ENCODE results near the gene ACER2. TPM values are rescaled to one million over a fixed set of nuclear protein-coding genes. Genes with fewer than 3 reads are reported as not detected.
"Not testable (repeated sequence)": the region's sequence is repeated elsewhere in the genome, so short reads cannot be mapped to it uniquely, and the experiment has no call there.

The ACER2 gene
- polyA plus RNA-seq, 1 experiment: 1.4 TPM

GRCh38 chr9:19429595-19429994 is 20.8 kb downstream of the ACER2 start:
- CTCF ChIA-PET: interaction anchor here (1.0 to 1.8 kb wide), 4 partner anchors 17 to 41 kb away, joined by 3 to 8 read pairs (median 5); no protein-coding TSS in a partner anchor
- no peaks in the 10 kb centered on the region for H3K27me3 ChIP-seq (ENCODE audit: control insufficient read depth, insufficient read depth, low read length)
- H3K4me3 ChIP-seq (ENCODE audit: low read depth, low read length): no peak overlapping the region
- H3K36me3 ChIP-seq (ENCODE audit: control insufficient read depth, insufficient read depth, low read length): no peaks in the 10 kb centered on the region
- DNase-seq (ENCODE audit: low read depth): no peak
- POLR2A ChIA-PET: no interaction called here
- no peak for TF ChIP-seq CTCF (IDR thresholded peaks at IDR 0.05; ENCODE audit: insufficient read depth, low read depth, low read length)

DNA sequence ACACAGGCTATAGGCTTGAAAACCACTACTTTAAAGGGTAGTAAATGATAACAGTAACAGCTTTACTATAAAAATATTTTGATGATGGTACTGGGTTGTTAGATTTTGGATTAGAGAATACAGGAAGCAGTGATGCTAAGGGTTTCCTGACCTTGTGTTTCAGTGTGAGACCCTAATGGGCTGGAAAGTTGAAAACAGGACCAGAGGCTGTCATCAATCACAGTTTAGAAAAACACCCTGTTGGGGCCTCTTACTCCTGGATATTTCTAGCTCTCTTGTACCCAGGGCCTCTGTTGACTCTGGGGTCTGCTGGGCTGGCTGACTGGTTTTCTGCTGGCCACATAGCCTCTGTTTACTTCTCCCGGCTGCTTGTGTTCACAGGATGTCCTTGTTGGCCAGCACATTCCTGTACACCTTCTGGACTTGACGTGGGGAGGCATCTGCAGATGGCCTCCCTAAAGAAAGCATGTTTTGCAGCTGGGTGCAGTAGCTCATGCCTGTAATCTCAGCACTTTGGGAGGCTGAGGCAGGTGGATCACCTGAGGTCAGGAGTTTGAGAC is 21.5 kb downstream of the ACER2 start:
- DNase-seq (ENCODE audit: low read depth): no peak
- Histone ChIP-seq H3K27me3 (ENCODE audit: control insufficient read depth, insufficient read depth, low read length) (no peaks in the 10 kb centered on the region), H3K36me3 (ENCODE audit: control insufficient read depth, insufficient read depth, low read length) (no peaks in the 10 kb centered on the region), H3K4me3 (ENCODE audit: low read depth, low read length) (no peak overlapping the region)
- CTCF ChIA-PET: interaction anchor here (1.0 to 1.8 kb wide), 4 partner anchors 17 to 41 kb away, joined by 3 to 8 read pairs (median 5); no protein-coding TSS in a partner anchor
- POLR2A ChIA-PET: no interaction called here
- TF ChIP-seq CTCF (IDR thresholded peaks at IDR 0.05; ENCODE audit: insufficient read depth, low read depth, low read length): no peak

DNA sequence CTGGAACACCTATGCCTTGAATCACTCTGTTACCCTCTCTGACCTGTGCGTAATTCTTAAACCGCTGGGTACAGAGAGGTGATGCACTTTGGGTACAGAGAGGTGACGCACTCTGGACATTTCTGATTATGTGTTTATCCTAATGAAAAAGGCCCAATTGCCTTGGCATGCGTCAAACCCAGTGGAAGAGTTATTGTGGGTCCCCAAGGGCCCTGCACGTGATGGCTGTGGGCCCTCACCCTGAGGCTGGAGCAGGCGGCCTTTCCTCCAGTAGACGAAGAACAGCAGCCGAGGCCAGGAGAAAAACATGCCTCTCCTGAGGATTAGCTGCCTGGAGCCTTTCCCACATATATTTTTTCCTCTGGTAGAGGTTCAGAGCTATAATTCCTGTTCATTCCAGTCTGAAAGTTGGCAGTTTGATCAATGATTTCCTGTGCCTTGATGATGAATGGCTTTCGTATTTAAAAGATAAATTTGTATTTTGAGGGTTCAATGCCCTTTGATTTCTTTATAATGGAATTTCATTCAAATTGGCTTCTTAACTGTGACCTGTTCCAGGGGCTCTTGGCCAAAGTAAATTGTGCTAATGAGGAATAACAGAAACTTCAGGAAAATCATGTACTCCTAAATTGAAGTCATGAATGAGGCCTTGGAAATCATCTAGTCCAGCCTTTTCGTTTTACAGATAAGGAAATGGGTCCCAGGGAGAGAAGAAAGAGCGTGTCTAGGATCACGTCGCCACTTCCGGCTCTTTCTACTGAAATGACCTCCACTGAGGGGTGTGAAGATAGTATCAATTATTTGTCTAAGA is 22.8 kb downstream of the ACER2 start:
- Histone ChIP-seq H3K36me3 (ENCODE audit: control insufficient read depth, insufficient read depth, low read length) (no peaks in the 10 kb centered on the region), H3K4me3 (ENCODE audit: low read depth, low read length) (no peak overlapping the region), H3K27me3 (ENCODE audit: control insufficient read depth, insufficient read depth, low read length) (no peaks in the 10 kb centered on the region)
- CTCF ChIA-PET: interaction anchor here (1.6 to 1.8 kb wide), 2 partner anchors 33 to 40 kb away, joined by 4 to 8 read pairs; no protein-coding TSS in a partner anchor
- no peak for TF ChIP-seq CTCF (IDR thresholded peaks at IDR 0.05; ENCODE audit: insufficient read depth, low read depth, low read length)
- POLR2A ChIA-PET: no interaction called here
- DNase-seq (ENCODE audit: low read depth): no peak

- no peak for DNase-seq (ENCODE audit: low read depth)
- H3K36me3 ChIP-seq (ENCODE audit: control insufficient read depth, insufficient read depth, low read length): no peaks in the 10 kb centered on the region
- CTCF ChIA-PET: no interaction called here
- H3K4me3 ChIP-seq (ENCODE audit: low read depth, low read length): no peak overlapping the region
- POLR2A ChIA-PET: no interaction called here
- no peak for TF ChIP-seq CTCF (IDR thresholded peaks at IDR 0.05; ENCODE audit: insufficient read depth, low read depth, low read length)
- H3K27me3 ChIP-seq (ENCODE audit: control insufficient read depth, insufficient read depth, low read length): no peaks in the 10 kb centered on the region
Measured at GRCh38 chr9:19432473-19432872, 23.7 kb downstream of the ACER2 start.

- H3K27me3 ChIP-seq (ENCODE audit: control insufficient read depth, insufficient read depth, low read length); H3K4me3 ChIP-seq (ENCODE audit: low read depth, low read length); POLR2A ChIA-PET; H3K36me3 ChIP-seq (ENCODE audit: control insufficient read depth, insufficient read depth, low read length); CTCF ChIA-PET; DNase-seq (ENCODE audit: low read depth): not testable (repeated sequence)
Measured at GRCh38 chr9:19433729-19434128, 24.9 kb downstream of the ACER2 start.
